Stomach (tissue), 9 donors: ENCODE data around the gene AKAP12. TPM values are rescaled to one million over a fixed set of nuclear protein-coding genes. Genes with fewer than 3 reads are reported as not detected.

ENCODE experiments used
- DNase-seq, 2 donors: peaks; one replicate each; pipeline versions ENCODE4 v3.0.0 to v3.0.0-alpha.2; 2013 to 2019
- H3K27ac ChIP-seq, 5 donors: fragments of 200-600 bp in 4 of 5; sonication (generic) in 4 of 5; one replicate each; pipeline ENCODE4 v1.5.1; 2013 to 2019; ENCODE audit warnings: mild to moderate bottlenecking in 1 of 5, moderate library complexity in 1 of 5
- H3K27me3 ChIP-seq, 3 donors: fragments of 200-600 bp; sonication (generic); one replicate each; pipeline ENCODE4 v1.5.1; 2017 to 2019; ENCODE audit warnings: mixed run types in 1 of 3
- H3K36me3 ChIP-seq, 4 donors: fragments of 200-600 bp; sonication (generic); 1 replicate in 3 of 4; 2 replicates in 1 of 4; pipeline ENCODE4 v1.5.1; 2016 to 2019
- H3K4me1 ChIP-seq, 4 donors: fragments of 200-600 bp; sonication (generic); one replicate each; pipeline ENCODE4 v1.5.1; 2016 to 2019
- H3K4me3 ChIP-seq, 4 donors: fragments of 200-600 bp; sonication (generic) in 3 of 4; one replicate each; pipeline ENCODE4 v1.5.1; 2016 to 2019; ENCODE audit warnings: mild to moderate bottlenecking in 1 of 4
- H3K9me3 ChIP-seq, 4 donors: fragments of 200-600 bp; sonication (generic); one replicate each; pipeline ENCODE4 v1.5.1; 2016 to 2019
- CTCF ChIP-seq, 7 experiments: fragments of 450-650 bp in 4 of 7; fragments of 200-600 bp in 3 of 7; sonication (generic) in 3 of 7; IDR thresholded peaks; one replicate each; pipeline ENCODE4 v1.5.1; 2016 to 2019; ENCODE audit warnings: antibody characterized with exemption in 7 of 7, control low read depth in 2 of 7, mild to moderate bottlenecking in 1 of 7
- EP300 ChIP-seq: sonication (generic); formaldehyde crosslinking; IDR thresholded peaks from one replicate; pipeline ENCODE4 v1.6.1; 2017; ENCODE audit warnings: antibody characterized with exemption
- POLR2A ChIP-seq, 4 donors: fragments of 450-650 bp; IDR thresholded peaks; one replicate each; pipeline ENCODE4 v1.6.1; 2016; ENCODE audit warnings: antibody characterized with exemption in 4 of 4, control low read depth in 2 of 4, mild to moderate bottlenecking in 1 of 4, moderate library complexity in 1 of 4
- POLR2AphosphoS5 ChIP-seq, 3 donors: sonication (generic); formaldehyde crosslinking; IDR thresholded peaks; one replicate each; pipeline ENCODE4 v1.6.1; 2016; ENCODE audit warnings: antibody characterized with exemption in 3 of 3
- WGBS, 5 donors: extraction: QIAGEN DNeasy Blood & Tissue Kit in 3 of 5; methylation state at CpG; one replicate each; pipeline versions ENCODE4 v1.1.5 to v1.1.7; 2013 to 2018; 5-methylcytosine and 5-hydroxymethylcytosine counted together
- intact Hi-C: fragments of 100-400 bp; cut with DNase I; formaldehyde crosslinking; loops from one replicate; pipeline ENCODE4 v1.15.1; 2023; ENCODE audit warnings: low total_unique reads
- polyA plus RNA-seq, 3 donors: library from polyadenylated mRNA; stranded (reverse); fragments of 200-250 nt; gene quantifications; one replicate each; pipeline ENCODE4 v1.2.3, GENCODE V29; 2013
- total RNA-seq, 5 donors: library from RNA; depleted of rRNA; stranded (reverse); fragments of >200 nt; gene quantifications; one replicate each; pipeline versions ENCODE4 v1.1.0 to v1.2.3, GENCODE V29; 2014 to 2016
- donor health status: healthy with polysubstance abuse.
- donor health status: Bipolar disorder and iron deficiency.
- donor health status: healthy.

The AKAP12 gene
- total and polyA plus RNA-seq, 8 donors, result 4.2 to 110 (median 35.0) TPM

GRCh38 chr6:151300267-151300991 lies 60.7 kb downstream of the AKAP12 start:
- peak in 1 of 2 donors; percentile 67 for DNase-seq
- Histone ChIP-seq H3K36me3 (no peaks in the 10 kb centered on the region), H3K27ac (peak overlapping the region in 3 of 5 donors; percentile 20 to 91 (median 53)), H3K4me3 (no peak overlapping the region), H3K4me1 (peaks cover 0 to 33% (median 8%) of the 10 kb centered on the region in 4 donors), H3K27me3 (no peaks in the 10 kb centered on the region), H3K9me3 (no peaks in the 10 kb centered on the region)
- 67 to 78% (median 74%) methylated on average over 7 to 8 of the region's 8 CpGs for WGBS, 5 donors
- no peak for TF ChIP-seq CTCF (IDR thresholded peaks at IDR 0.05)
- TF ChIP-seq POLR2A (IDR thresholded peaks at IDR 0.05), result no peak
- intact Hi-C loops, result no loop called here

- TF ChIP-seq EP300, result no peak
- TF ChIP-seq POLR2AphosphoS5 (IDR thresholded peaks at IDR 0.05), result no peak
- TF ChIP-seq CTCF (IDR thresholded peaks at IDR 0.05), result no peak
- TF ChIP-seq POLR2A (IDR thresholded peaks at IDR 0.05), result no peak
- H3K4me3 ChIP-seq, result no peak overlapping the region
- no peak for DNase-seq
- H3K27ac ChIP-seq, result peak overlapping the region in 1 of 5 donors; percentile 91
- peaks cover 0 to 30% (median 9%) of the 10 kb centered on the region in 4 donors for H3K4me1 ChIP-seq
- intact Hi-C loops, result no loop called here
- no peaks in the 10 kb centered on the region for H3K36me3 ChIP-seq
- no peaks in the 10 kb centered on the region for H3K27me3 ChIP-seq
- no peaks in the 10 kb centered on the region for H3K9me3 ChIP-seq
- WGBS, 5 donors, result 77 to 91% (median 83%) methylated on average over 8 of the region's 8 CpGs
Observed at GRCh38 chr6:151301547-151301946, 61.8 kb downstream of the AKAP12 start.

- Histone ChIP-seq H3K36me3 (no peaks in the 10 kb centered on the region), H3K27ac (peak overlapping the region in 1 of 5 donors; percentile 51), H3K4me3 (no peak overlapping the region), H3K4me1 (peaks cover 0 to 45% (median 22%) of the 10 kb centered on the region in 4 donors), H3K27me3 (no peaks in the 10 kb centered on the region), H3K9me3 (no peaks in the 10 kb centered on the region)
- no peak for TF ChIP-seq POLR2A (IDR thresholded peaks at IDR 0.05)
- no peak for TF ChIP-seq CTCF (IDR thresholded peaks at IDR 0.05)
- no peak for TF ChIP-seq EP300
- no peak for TF ChIP-seq POLR2AphosphoS5 (IDR thresholded peaks at IDR 0.05)
- DNase-seq, result no peak
- intact Hi-C loops, result no loop called here
- 87 to 94% (median 91%) methylated on average over 3 of the region's 3 CpGs for WGBS, 5 donors
Observed at GRCh38 chr6:151303231-151303630, 63.5 kb downstream of the AKAP12 start.

GRCh38 chr6:151306269-151306783 lies 66.6 kb downstream of the AKAP12 start:
- WGBS, 5 donors, result 77 to 87% (median 83%) methylated on average over 12 of the region's 12 CpGs
- H3K36me3 ChIP-seq, result no peaks in the 10 kb centered on the region
- peak overlapping the region in 1 of 5 donors; percentile 80 for H3K27ac ChIP-seq
- H3K27me3 ChIP-seq, result no peaks in the 10 kb centered on the region
- no peak for DNase-seq
- TF ChIP-seq POLR2AphosphoS5 (IDR thresholded peaks at IDR 0.05) (no peak), POLR2A (IDR thresholded peaks at IDR 0.05) (no peak), CTCF (IDR thresholded peaks at IDR 0.05) (no peak), EP300 (no peak)
- no peaks in the 10 kb centered on the region for H3K9me3 ChIP-seq
- H3K4me3 ChIP-seq, result no peak overlapping the region
- H3K4me1 ChIP-seq, result peaks cover 0 to 47% (median 27%) of the 10 kb centered on the region in 4 donors
- intact Hi-C loops, result no loop called here
